Vagina (tissue), 2 donors: ENCODE data around the gene IL1F10. TPM values are rescaled to one million over a fixed set of nuclear protein-coding genes. Genes with fewer than 3 reads are reported as not detected.
A peak's percentile ranks its signal among the peaks of the same experiment; 100 is the strongest.

ENCODE experiments used
- DNase-seq, 2 donors: peaks; one replicate each; pipeline ENCODE4 v3.0.0-alpha.2; 2017; ENCODE audit errors: extremely low spot score in 2 of 2
- H3K27ac ChIP-seq: fragments of 200-600 bp; sonication (generic); one replicate; pipeline ENCODE4 v1.5.1; 2019
- H3K27me3 ChIP-seq: fragments of 200-600 bp; sonication (generic); one replicate; pipeline ENCODE4 v1.5.1; 2019
- H3K36me3 ChIP-seq, 2 donors: fragments of 200-600 bp; sonication (generic); one replicate each; pipeline ENCODE4 v1.5.1; 2017 to 2019
- H3K4me1 ChIP-seq: fragments of 200-600 bp; sonication (generic); one replicate; pipeline ENCODE4 v1.5.1; 2019
- H3K4me3 ChIP-seq, 2 donors: fragments of 200-600 bp; sonication (generic); 1 replicate in 1 of 2; 2 replicates in 1 of 2; pipeline ENCODE4 v1.5.1; 2016 to 2019
- H3K9me3 ChIP-seq: fragments of 200-600 bp; sonication (generic); one replicate; pipeline ENCODE4 v1.5.1; 2019
- CTCF ChIP-seq, 3 experiments: fragments of 450-650 bp in 2 of 3; fragments of 200-600 bp in 1 of 3; sonication (generic) in 1 of 3; IDR thresholded peaks; one replicate each; pipeline ENCODE4 v1.5.1; 2017 to 2019; ENCODE audit warnings: antibody characterized with exemption in 3 of 3, mild to moderate bottlenecking in 2 of 3, moderate library complexity in 2 of 3
- POLR2A ChIP-seq, 2 donors: fragments of 450-650 bp; IDR thresholded peaks; one replicate each; pipeline ENCODE4 v1.6.1; 2017; ENCODE audit warnings: antibody characterized with exemption in 2 of 2, mild to moderate bottlenecking in 2 of 2, moderate library complexity in 2 of 2
- POLR2AphosphoS5 ChIP-seq, 2 donors: sonication (generic); formaldehyde crosslinking; IDR thresholded peaks; one replicate each; pipeline ENCODE4 v1.9.0; 2017; ENCODE audit warnings: antibody characterized with exemption in 2 of 2, mild to moderate bottlenecking in 2 of 2, low read depth in 1 of 2; ENCODE audit not compliant: insufficient read depth in 1 of 2
- intact Hi-C: fragments of 100-400 bp; cut with DNase I; formaldehyde crosslinking; loops from one replicate; pipeline ENCODE4 v1.15.1; 2023
- total RNA-seq: library from RNA; depleted of rRNA; stranded (reverse); fragments of >200 nt; gene quantifications from one replicate; pipeline ENCODE4 v1.2.3, GENCODE V29; 2016

IL1F10 gene
- total RNA-seq, 1 donor from 2014 or later: not detected

DNA sequence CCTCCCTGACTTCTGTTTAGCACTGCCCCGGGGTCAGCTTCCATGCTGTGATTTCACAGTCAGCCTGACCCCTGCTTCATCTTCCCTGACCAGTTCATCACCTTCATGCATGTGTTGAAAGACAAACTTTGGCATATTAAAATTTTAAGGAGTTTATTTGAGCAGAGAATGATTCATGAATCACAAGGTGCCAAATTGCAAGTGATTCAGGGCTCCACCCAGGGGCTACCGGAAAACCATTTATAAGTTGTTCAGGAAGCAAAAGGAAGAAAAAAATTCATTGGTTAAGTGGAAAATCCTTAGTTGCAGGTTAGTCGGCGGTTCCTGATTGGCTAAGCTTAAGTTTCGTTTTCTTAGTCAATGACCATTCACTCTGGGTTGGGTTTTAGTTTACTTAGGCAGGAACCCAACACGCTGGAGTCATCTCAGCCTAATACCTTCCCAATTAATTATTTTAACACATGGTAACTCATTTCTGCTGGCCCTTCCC, 10.6 kb downstream of the IL1F10 start:
- DNase-seq: no peak
- Histone ChIP-seq H3K9me3 (no peaks in the 10 kb centered on the region), H3K36me3 (no peaks in the 10 kb centered on the region), H3K27ac (peak overlapping the region; percentile 63), H3K4me1 (no peaks in the 10 kb centered on the region), H3K4me3 (no peak overlapping the region), H3K27me3 (no peaks in the 10 kb centered on the region)
- TF ChIP-seq POLR2AphosphoS5 (IDR thresholded peaks at IDR 0.05; ENCODE audit: insufficient read depth in 1 of 2, low read depth in 1 of 2) (peak in 1 of 2 donors; percentile 8), POLR2A (IDR thresholded peaks at IDR 0.05) (no peak), CTCF (IDR thresholded peaks at IDR 0.05) (no peak)
- intact Hi-C loops: no loop called here

GRCh38 chr2:113079131-113079530, 11.4 kb downstream of the IL1F10 start:
- H3K27ac ChIP-seq: no peak overlapping the region
- TF ChIP-seq POLR2AphosphoS5 (IDR thresholded peaks at IDR 0.05; ENCODE audit: insufficient read depth in 1 of 2, low read depth in 1 of 2): no peak
- TF ChIP-seq CTCF (IDR thresholded peaks at IDR 0.05): no peak
- TF ChIP-seq POLR2A (IDR thresholded peaks at IDR 0.05): no peak
- intact Hi-C loops: no loop called here

DNA sequence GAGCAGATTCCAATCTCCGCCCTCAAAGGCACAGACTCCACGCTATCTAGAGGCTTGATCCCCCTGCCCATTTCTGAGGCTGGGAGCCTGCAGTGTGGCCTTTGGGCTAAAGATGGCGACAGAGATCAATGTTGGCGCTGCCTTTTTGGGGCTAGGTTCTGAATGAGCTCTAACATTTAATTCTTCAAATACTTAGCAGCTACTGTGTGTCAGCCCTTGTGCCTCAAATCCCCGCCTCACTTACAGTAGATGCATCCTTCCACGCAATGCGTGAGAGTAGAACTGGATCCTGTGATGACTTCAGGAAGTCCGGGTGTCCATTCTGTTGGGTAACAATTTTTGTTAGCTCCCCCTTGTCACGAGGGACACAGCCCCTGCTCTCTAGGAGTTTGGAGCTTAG, 12.4 kb downstream of the IL1F10 start:
- Histone ChIP-seq H3K4me1 (no peaks in the 10 kb centered on the region), H3K4me3 (no peak overlapping the region), H3K9me3 (no peaks in the 10 kb centered on the region), H3K27me3 (no peaks in the 10 kb centered on the region), H3K36me3 (no peaks in the 10 kb centered on the region), H3K27ac (no peak overlapping the region)
- DNase-seq: no peak
- intact Hi-C loops: no loop called here
- no peak for TF ChIP-seq POLR2AphosphoS5 (IDR thresholded peaks at IDR 0.05; ENCODE audit: insufficient read depth in 1 of 2, low read depth in 1 of 2)
- TF ChIP-seq CTCF (IDR thresholded peaks at IDR 0.05): peak in 2 of 3 experiments; percentile 23 to 38

More at GRCh38 chr2:113079131-113079530, 11.4 kb downstream of the IL1F10 start:
- H3K36me3 ChIP-seq: no peaks in the 10 kb centered on the region
- H3K4me1 ChIP-seq: no peaks in the 10 kb centered on the region
- no peak overlapping the region for H3K4me3 ChIP-seq
- H3K9me3 ChIP-seq: no peaks in the 10 kb centered on the region
- no peak for DNase-seq
- H3K27me3 ChIP-seq: no peaks in the 10 kb centered on the region

DNA sequence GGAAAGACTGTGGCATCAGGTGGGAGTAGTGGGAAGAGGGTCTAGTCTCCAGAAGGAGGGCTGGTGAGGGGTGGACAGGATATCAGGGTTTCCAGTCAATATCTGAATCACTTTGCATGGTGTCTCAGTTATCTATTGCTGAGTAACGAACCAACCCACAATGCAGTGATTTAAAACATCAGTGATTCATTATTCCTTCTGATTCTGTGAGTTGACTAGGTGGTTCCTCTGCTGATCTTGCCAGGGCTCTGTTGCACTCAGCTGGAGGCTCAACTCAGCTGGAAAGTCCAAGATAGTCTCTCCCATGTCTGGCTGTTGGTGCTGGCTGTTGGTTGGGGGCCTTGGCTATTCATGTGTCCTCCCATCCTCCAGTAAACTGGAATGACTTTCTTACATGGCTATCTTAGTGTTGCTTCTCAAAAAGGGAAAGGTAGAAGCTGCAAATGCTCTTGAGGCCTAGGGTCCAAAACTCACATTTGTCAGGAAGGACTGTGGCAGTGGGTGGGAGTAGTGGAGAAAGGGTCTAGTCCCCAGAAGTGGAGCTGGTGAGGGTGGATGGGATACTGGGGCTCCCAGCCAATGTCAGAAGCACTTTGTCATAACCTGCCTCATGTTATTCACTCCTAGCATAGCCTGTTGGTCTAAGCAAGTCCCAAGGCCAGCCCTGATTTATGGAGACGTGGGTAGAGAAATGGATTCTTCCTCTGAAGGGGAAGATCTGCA, 13.9 kb downstream of the IL1F10 start:
- Histone ChIP-seq H3K4me3 (no peak overlapping the region), H3K4me1 (no peaks in the 10 kb centered on the region), H3K27ac (no peak overlapping the region), H3K9me3 (no peaks in the 10 kb centered on the region), H3K36me3 (no peaks in the 10 kb centered on the region), H3K27me3 (no peaks in the 10 kb centered on the region)
- peak in 1 of 2 donors; percentile 77 for DNase-seq
- TF ChIP-seq CTCF (IDR thresholded peaks at IDR 0.05): no peak
- TF ChIP-seq POLR2AphosphoS5 (IDR thresholded peaks at IDR 0.05; ENCODE audit: insufficient read depth in 1 of 2, low read depth in 1 of 2): no peak
- no peak for TF ChIP-seq POLR2A (IDR thresholded peaks at IDR 0.05)
- intact Hi-C loops: no loop called here

DNA sequence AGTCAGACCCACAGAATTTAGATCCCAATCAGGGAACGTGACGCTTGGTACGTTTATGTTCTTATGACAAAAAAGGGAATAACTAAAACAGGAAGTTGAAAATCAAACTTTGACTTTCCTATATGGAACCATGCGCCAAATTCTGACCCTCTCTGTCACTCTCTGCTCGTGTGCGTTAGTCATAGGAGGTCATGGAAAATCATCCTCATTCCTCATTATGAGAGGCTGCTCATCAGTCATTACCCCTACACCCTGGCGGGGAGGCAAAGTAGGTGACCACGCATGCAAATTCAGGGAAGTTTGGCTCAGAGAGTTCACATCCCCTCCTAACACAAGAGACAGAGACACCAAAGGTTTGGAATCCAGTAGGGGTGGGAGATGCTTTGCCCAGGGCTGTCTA, 15.5 kb downstream of the IL1F10 start:
- intact Hi-C loops: no loop called here

More for the DNA sequence above, 15.5 kb downstream of the IL1F10 start:
- no peaks in the 10 kb centered on the region for H3K4me1 ChIP-seq
- no peak overlapping the region for H3K4me3 ChIP-seq
- H3K9me3 ChIP-seq: no peaks in the 10 kb centered on the region
- no peaks in the 10 kb centered on the region for H3K36me3 ChIP-seq
- TF ChIP-seq POLR2A (IDR thresholded peaks at IDR 0.05) (no peak), CTCF (IDR thresholded peaks at IDR 0.05) (no peak), POLR2AphosphoS5 (IDR thresholded peaks at IDR 0.05; ENCODE audit: insufficient read depth in 1 of 2, low read depth in 1 of 2) (no peak)
- no peaks in the 10 kb centered on the region for H3K27me3 ChIP-seq
- DNase-seq: no peak
- H3K27ac ChIP-seq: no peak overlapping the region
